Sigmoid colon (tissue), 7 donors: ENCODE measurements around the gene OTC. TPM values are rescaled to one million over a fixed set of nuclear protein-coding genes. Genes with fewer than 3 reads are reported as not detected.

Source experiments
- DNase-seq: peaks from one replicate; pipeline ENCODE4 v3.0.0-alpha.2; 2019
- H3K27ac ChIP-seq, 4 donors: fragments of 200-600 bp; sonication (generic); one replicate each; pipeline ENCODE4 v1.5.1; 2016 to 2019; ENCODE audit warnings: mild to moderate bottlenecking in 1 of 4
- H3K27me3 ChIP-seq, 3 donors: fragments of 200-600 bp; sonication (generic); one replicate each; pipeline ENCODE4 v1.5.1; 2019; ENCODE audit warnings: mild to moderate bottlenecking in 1 of 3
- H3K36me3 ChIP-seq, 4 donors: fragments of 200-600 bp; sonication (generic); one replicate each; pipeline ENCODE4 v1.5.1; 2016 to 2019
- H3K4me1 ChIP-seq, 4 donors: fragments of 200-600 bp; sonication (generic); one replicate each; pipeline ENCODE4 v1.5.1; 2017 to 2019
- H3K4me3 ChIP-seq, 4 donors: fragments of 200-600 bp; sonication (generic); one replicate each; pipeline ENCODE4 v1.5.1; 2017 to 2019; ENCODE audit warnings: mild to moderate bottlenecking in 2 of 4, moderate library complexity in 1 of 4
- H3K9me3 ChIP-seq, 4 donors: fragments of 200-600 bp in 3 of 4; sonication (generic) in 3 of 4; one replicate each; pipeline versions ENCODE4 v1.5.1 to v1.6.1; 2013 to 2019
- CTCF ChIP-seq, 4 experiments: fragments of 450-650 bp in 3 of 4; fragments of 200-600 bp in 1 of 4; IDR thresholded peaks; one replicate each; pipeline ENCODE4 v1.5.1; 2016 to 2019; ENCODE audit warnings: antibody characterized with exemption in 4 of 4, mild to moderate bottlenecking in 3 of 4, moderate library complexity in 2 of 4
- EP300 ChIP-seq, 4 donors: sonication (generic); formaldehyde crosslinking; IDR thresholded peaks; one replicate each; pipeline ENCODE4 v1.6.1; 2017; ENCODE audit warnings: antibody characterized with exemption in 4 of 4
- POLR2A ChIP-seq, 2 donors: fragments of 450-650 bp; IDR thresholded peaks; one replicate each; pipeline ENCODE4 v1.6.1; 2016; ENCODE audit warnings: antibody characterized with exemption in 2 of 2, mild to moderate bottlenecking in 2 of 2, moderate library complexity in 2 of 2
- POLR2AphosphoS5 ChIP-seq, 4 donors: sonication (generic); formaldehyde crosslinking; IDR thresholded peaks; one replicate each; pipeline ENCODE4 v1.6.1; 2017; ENCODE audit warnings: antibody characterized with exemption in 4 of 4
- WGBS, 2 donors: extraction: QIAGEN DNeasy Blood & Tissue Kit; methylation state at CpG; one replicate each; pipeline ENCODE4 v1.1.7; 2013; 5-methylcytosine and 5-hydroxymethylcytosine counted together
- intact Hi-C: fragments of 100-400 bp; cut with DNase I; formaldehyde crosslinking; loops from one replicate; pipeline ENCODE4 v1.15.1; 2023
- polyA plus RNA-seq, 3 donors: library from polyadenylated mRNA; stranded (reverse); fragments of 200-250 nt; gene quantifications; one replicate each; pipeline ENCODE4 v1.2.3, GENCODE V29; 2013
- total RNA-seq, 4 donors: library from RNA; depleted of rRNA; stranded (reverse); fragments of >200 nt; gene quantifications; one replicate each; pipeline ENCODE4 v1.1.0, GENCODE V29; 2016
- donor health status: healthy with polysubstance abuse.
- donor health status: Bipolar disorder and iron deficiency.
- donor health status: healthy.

OTC gene
- total RNA-seq (1 to 10 TPM in 2 of 4 donors, under 1 TPM in 1, not detected in 1; 0.49 to 3.3 (median 3.2) TPM), polyA plus RNA-seq (1 to 10 TPM; 1.1 to 5.3 (median 3.0) TPM)

- no peak within 1 kb of the TSS for H3K4me3 ChIP-seq
- H3K4me1 ChIP-seq, result no peaks in the 10 kb centered on the region
- DNase-seq, result no peak
- H3K27ac ChIP-seq, result no peak within 1 kb of the TSS
- H3K36me3 ChIP-seq, result no peaks in the 10 kb centered on the region
- intact Hi-C loops, result no loop called here
- H3K27me3 ChIP-seq, result no peaks in the 10 kb centered on the region
- WGBS, 2 donors, result 18 to 70% methylated on average over 4 of the region's 4 CpGs
- TF ChIP-seq EP300 (IDR thresholded peaks at IDR 0.05) (no peak), POLR2AphosphoS5 (IDR thresholded peaks at IDR 0.05) (no peak), CTCF (IDR thresholded peaks at IDR 0.05) (no peak), POLR2A (IDR thresholded peaks at IDR 0.05) (no peak)
- no peaks in the 10 kb centered on the region for H3K9me3 ChIP-seq
Measured at GRCh38 chrX:38352362-38352761, at the start of gene OTC. OTC (plus strand) TSS chrX:38352604; CDS start chrX:38352697, 93 bp downstream.

- no peaks in the 10 kb centered on the region for H3K36me3 ChIP-seq
- no peaks in the 10 kb centered on the region for H3K27me3 ChIP-seq
- no peak overlapping the region for H3K27ac ChIP-seq
- H3K4me3 ChIP-seq, result no peak overlapping the region
- WGBS, 2 donors, result 66 to 68% methylated on average over 4 of the region's 4 CpGs
- TF ChIP-seq CTCF (IDR thresholded peaks at IDR 0.05), result no peak
- no peak for TF ChIP-seq EP300 (IDR thresholded peaks at IDR 0.05)
- TF ChIP-seq POLR2AphosphoS5 (IDR thresholded peaks at IDR 0.05), result no peak
- TF ChIP-seq POLR2A (IDR thresholded peaks at IDR 0.05), result no peak
- DNase-seq, result no peak
- H3K4me1 ChIP-seq, result no peaks in the 10 kb centered on the region
- no peaks in the 10 kb centered on the region for H3K9me3 ChIP-seq
- intact Hi-C loops, result no loop called here
Measured at GRCh38 chrX:38304010-38304409, 48.4 kb upstream of the OTC start.

- no peaks in the 10 kb centered on the region for H3K36me3 ChIP-seq
- intact Hi-C loops, result no loop called here
- DNase-seq, result no peak
- no peaks in the 10 kb centered on the region for H3K4me1 ChIP-seq
- no peak overlapping the region for H3K4me3 ChIP-seq
- peak in 3 of 4 donors; percentile 18 to 46 (median 43) for TF ChIP-seq POLR2AphosphoS5 (IDR thresholded peaks at IDR 0.05)
- TF ChIP-seq CTCF (IDR thresholded peaks at IDR 0.05), result no peak
- peak in 2 of 4 donors; percentile 9 to 82 for TF ChIP-seq EP300 (IDR thresholded peaks at IDR 0.05)
- no peak for TF ChIP-seq POLR2A (IDR thresholded peaks at IDR 0.05)
- no peaks in the 10 kb centered on the region for H3K27me3 ChIP-seq
- H3K27ac ChIP-seq, result no peak overlapping the region
- WGBS, 2 donors, result 81 to 89% methylated on average over 3 of the region's 3 CpGs
- H3K9me3 ChIP-seq, result no peaks in the 10 kb centered on the region
Measured at GRCh38 chrX:38305971-38306370, 46.4 kb upstream of the OTC start.

GRCh38 chrX:38311743-38312142 is 40.7 kb upstream of the OTC start:
- intact Hi-C loops, result no loop called here
- Histone ChIP-seq H3K27ac (no peak overlapping the region), H3K9me3 (no peaks in the 10 kb centered on the region), H3K36me3 (no peaks in the 10 kb centered on the region), H3K4me1 (no peaks in the 10 kb centered on the region), H3K4me3 (no peak overlapping the region), H3K27me3 (no peaks in the 10 kb centered on the region)
- 96 to 99% methylated on average over 2 of the region's 2 CpGs for WGBS, 2 donors
- DNase-seq, result no peak
- no peak for TF ChIP-seq POLR2AphosphoS5 (IDR thresholded peaks at IDR 0.05)
- TF ChIP-seq EP300 (IDR thresholded peaks at IDR 0.05), result no peak
- no peak for TF ChIP-seq CTCF (IDR thresholded peaks at IDR 0.05)
- TF ChIP-seq POLR2A (IDR thresholded peaks at IDR 0.05), result no peak

GRCh38 chrX:38312436-38312835 is 40.0 kb upstream of the OTC start:
- no peak overlapping the region for H3K27ac ChIP-seq
- DNase-seq, result no peak
- 98 to 99% methylated on average over 4 of the region's 4 CpGs for whole genome bisulfite sequencing, 2 donors
- no peak for TF ChIP-seq EP300 (IDR thresholded peaks at IDR 0.05)
- no peak for TF ChIP-seq POLR2AphosphoS5 (IDR thresholded peaks at IDR 0.05)
- TF ChIP-seq CTCF (IDR thresholded peaks at IDR 0.05), result no peak
- no peak for TF ChIP-seq POLR2A (IDR thresholded peaks at IDR 0.05)
- no peaks in the 10 kb centered on the region for H3K9me3 ChIP-seq
- intact Hi-C loops, result no loop called here
- no peaks in the 10 kb centered on the region for H3K27me3 ChIP-seq
- H3K36me3 ChIP-seq, result no peaks in the 10 kb centered on the region
- H3K4me1 ChIP-seq, result no peaks in the 10 kb centered on the region
- H3K4me3 ChIP-seq, result no peak overlapping the region
